ENCODE data around the gene CABS1. TPM values are rescaled to one million over a fixed set of nuclear protein-coding genes. Genes with fewer than 3 reads are reported as not detected.

Gene CABS1
- total and polyA plus RNA-seq, 2 of the 13 experiments (the other 11 are each of a cell fraction or from before 2014, with no cell fraction given), result not detected

DNA sequence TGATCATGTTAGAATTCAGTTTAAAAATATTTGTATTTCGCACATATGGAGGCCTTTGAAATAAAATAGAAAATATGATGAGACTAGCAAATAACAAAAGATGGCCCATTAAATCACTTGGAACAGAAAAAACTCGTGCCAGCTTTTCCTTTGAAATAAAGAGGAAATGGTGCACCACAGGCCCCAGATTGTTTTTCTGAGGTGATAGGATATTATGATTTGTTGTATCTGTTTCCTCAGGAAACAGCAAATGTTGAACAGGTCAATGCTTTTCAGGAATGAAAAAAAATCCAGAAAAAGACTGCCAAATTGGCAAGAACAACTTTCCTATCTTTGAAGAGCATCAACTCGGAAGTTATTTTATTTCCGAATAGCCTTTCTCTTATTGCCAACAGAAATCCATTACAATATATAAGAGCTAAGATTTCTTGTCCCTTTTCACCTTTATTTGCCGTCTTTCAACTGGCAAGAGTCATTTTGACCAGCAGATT is 48.0 kb downstream of the CABS1 start, which contains the start of gene SMR3B:
TSS of gene SMR3B (plus strand) at position 441 of the 491 bp plus-strand sequence. CDS start 1,380 bp downstream, outside the sequence.
- no peaks in the 10 kb centered on the region for H3K4me1 ChIP-seq (ENCODE audit: insufficient read depth, low read length)
- H2AFZ ChIP-seq (ENCODE audit: low read length), result no peak within 1 kb of the TSS
- CTCF ChIA-PET (ENCODE audit: low intra/inter-chr PET ratio, low total read pairs), result no interaction called here
- H3K36me3 ChIP-seq (replicated peaks in 1 of 2; ENCODE audit: control insufficient read depth in 1 of 2, insufficient read depth in 2 of 2, low read length in 2 of 2), result no peaks in the 10 kb centered on the region
- ATAC-seq, result no peak
- H3K9ac ChIP-seq (ENCODE audit: insufficient read depth, low read depth, low read length), result no peak within 1 kb of the TSS
- no peaks in the 10 kb centered on the region for H4K20me1 ChIP-seq (ENCODE audit: insufficient read depth, low read length)
- no peak within 1 kb of the TSS for H3K4me2 ChIP-seq (ENCODE audit: low read depth, low read length)
- 33% methylated on average over 5 of the region's 5 CpGs for WGBS (ENCODE audit: low lambda C conversion rate)
- in situ Hi-C loops (cut with HindIII; ENCODE audit: extremely low pct_ligation_motif_present, low pct_unique_long_range_greater_than_20kb) (no loop called here), intact Hi-C loops (cut with micrococcal nuclease; ENCODE audit: unreplicated experiment) (no loop called here)
- BruUV-seq (replicated peaks), result no TSS peak
- POLR2A ChIA-PET, result no interaction called here
- H3K27ac ChIP-seq (ENCODE audit: extremely low read length, insufficient read depth, low read length), result no peak within 1 kb of the TSS
- no peaks in the 10 kb centered on the region for H3K9me3 ChIP-seq (ENCODE audit: low read length)
- no peak for DNase-seq (ENCODE audit: low spot score)
- no peak for FAIRE-seq
- no peaks in the 10 kb centered on the region for H3K79me2 ChIP-seq (ENCODE audit: insufficient read depth, low read length)
- no peaks in the 10 kb centered on the region for H3K27me3 ChIP-seq (ENCODE audit: control insufficient read depth in 1 of 2, insufficient read depth in 2 of 2, low read length in 2 of 2)
- TF ChIP-seq MAFK (conservative IDR thresholded peaks at IDR 0.05 in 1 of 2, IDR thresholded peaks at IDR 0.05 in 1 of 2; ENCODE audit: low read length in 2 of 2) (0 out of 4 replicates have a peak, but pooled peaks of 1 of the 2 experiments have one; percentile 4), SUZ12 (IDR thresholded peaks at IDR 0.05; ENCODE audit: low read depth, low read length) (no peak)
- no peak within 1 kb of the TSS for H3K4me3 ChIP-seq (replicated peaks in 1 of 3; ENCODE audit: insufficient read depth in 1 of 3, low read depth in 2 of 3, low read length in 3 of 3)

Other genes with a start within 250 kb of the CABS1 start
- gene PRR27, start 180.7 kb upstream of the CABS1 start, total RNA-seq (2016; rRNA removed; fragmentation: Illumina TruSeq; extraction: Trizol), result not detected in 2 replicates
- not detected in 2 replicates for gene PRR27, start 180.7 kb upstream of the CABS1 start, polyA plus RNA-seq (2011; rRNA removed)
- gene ODAM, start 139.3 kb upstream of the CABS1 start, total RNA-seq (2016; rRNA removed; fragmentation: Illumina TruSeq; extraction: Trizol), result 115 and 157 TPM in 2 replicates
- 67.4 and 94.6 TPM in 2 replicates for gene ODAM, start 139.3 kb upstream of the CABS1 start, polyA plus RNA-seq (2011; rRNA removed)
- gene FDCSP, start 108.9 kb upstream of the CABS1 start, total RNA-seq (2016; rRNA removed; fragmentation: Illumina TruSeq; extraction: Trizol), result not detected in 2 replicates
- not detected in 2 replicates for gene FDCSP, start 108.9 kb upstream of the CABS1 start, polyA plus RNA-seq (2011; rRNA removed)
- gene CSN3, start 92.4 kb upstream of the CABS1 start, total RNA-seq (2016; rRNA removed; fragmentation: Illumina TruSeq; extraction: Trizol), result not detected in 2 replicates
- not detected in 2 replicates for gene CSN3, start 92.4 kb upstream of the CABS1 start, polyA plus RNA-seq (2011; rRNA removed)
- gene SMR3A, start 25.8 kb downstream of the CABS1 start, total RNA-seq (2016; rRNA removed; fragmentation: Illumina TruSeq; extraction: Trizol), result not detected in 2 replicates
- gene SMR3A, start 25.8 kb downstream of the CABS1 start, polyA plus RNA-seq (2011; rRNA removed), result not detected in 2 replicates
- not detected in 2 replicates for gene SMR3B, start 48.1 kb downstream of the CABS1 start, total RNA-seq (2016; rRNA removed; fragmentation: Illumina TruSeq; extraction: Trizol)
- gene SMR3B, start 48.1 kb downstream of the CABS1 start, polyA plus RNA-seq (2011; rRNA removed), result not detected in 2 replicates
- gene OPRPN, start 63.0 kb downstream of the CABS1 start, total RNA-seq (2016; rRNA removed; fragmentation: Illumina TruSeq; extraction: Trizol), result not detected in 2 replicates
- not detected in 2 replicates for gene OPRPN, start 63.0 kb downstream of the CABS1 start, polyA plus RNA-seq (2011; rRNA removed)
- gene MUC7, start 137.2 kb downstream of the CABS1 start, total RNA-seq (2016; rRNA removed; fragmentation: Illumina TruSeq; extraction: Trizol), result not detected in 2 replicates
- 0.03 and 0.14 TPM in 2 replicates for gene MUC7, start 137.2 kb downstream of the CABS1 start, polyA plus RNA-seq (2011; rRNA removed)
- 0.15 TPM in 1 of 2 replicates, not detected in the other for gene AMTN, start 183.6 kb downstream of the CABS1 start, total RNA-seq (2016; rRNA removed; fragmentation: Illumina TruSeq; extraction: Trizol)
- not detected in 2 replicates for gene AMTN, start 183.6 kb downstream of the CABS1 start, polyA plus RNA-seq (2011; rRNA removed)

Data from HepG2 (cell line).